GM23338 (cell line): Measurements from ENCODE around the gene ARHGEF39. TPM values are rescaled to one million over a fixed set of nuclear protein-coding genes. Genes with fewer than 3 reads are reported as not detected.

ENCODE experiments used
- ATAC-seq: fragments of 200-7000 bp; cut with Tn5 transposase; 3 replicates; pipeline ENCODE4 v1.9.1; 2020
- DNase-seq: peaks from one replicate; pipeline ENCODE4 v3.0.0-alpha.2; 2015; ENCODE audit warnings: low spot score
- H2AFZ ChIP-seq: fragments of 200-600 bp; sonication (generic); 2 replicates; pipeline ENCODE4 v1.8.0; 2016; ENCODE audit warnings: antibody characterized with exemption, mild to moderate bottlenecking, moderate library complexity
- H3F3A ChIP-seq: fragments of 200-600 bp; sonication (generic); replicated peaks from 2 replicates; pipeline ENCODE4 v1.8.0; 2017; ENCODE audit warnings: antibody characterized with exemption, mixed run types, low read depth
- H3K27ac ChIP-seq: fragments of 200-600 bp; sonication (generic); 2 replicates; pipeline ENCODE4 v1.6.1; 2016; ENCODE audit warnings: low read depth
- H3K27me3 ChIP-seq: fragments of 200-600 bp; sonication (generic); 2 replicates; pipeline ENCODE4 v1.8.0; 2016; ENCODE audit warnings: mild to moderate bottlenecking, mixed run types, moderate library complexity; ENCODE audit not compliant: insufficient read depth
- H3K36me3 ChIP-seq: fragments of 200-600 bp; sonication (generic); 2 replicates; pipeline ENCODE4 v1.8.0; 2016; ENCODE audit warnings: mild to moderate bottlenecking; ENCODE audit not compliant: insufficient read depth
- H3K4me1 ChIP-seq: fragments of 200-600 bp; sonication (generic); 2 replicates; pipeline ENCODE4 v1.8.0; 2016; ENCODE audit warnings: mild to moderate bottlenecking, moderate library complexity; ENCODE audit not compliant: insufficient read depth
- H3K4me2 ChIP-seq: fragments of 200-600 bp; sonication (generic); 2 replicates; pipeline ENCODE4 v1.7.1; 2017; ENCODE audit warnings: mixed run types
- H3K4me3 ChIP-seq: fragments of 200-600 bp; sonication (generic); 2 replicates; pipeline ENCODE4 v1.6.1; 2016; ENCODE audit warnings: mixed run types
- H3K79me2 ChIP-seq: fragments of 200-600 bp; sonication (generic); replicated peaks from 2 replicates; pipeline ENCODE4 v1.8.0; 2017; ENCODE audit warnings: mild to moderate bottlenecking; ENCODE audit not compliant: insufficient read depth
- H3K9me2 ChIP-seq: fragments of 200-600 bp; sonication (generic); 2 replicates; pipeline ENCODE4 v1.8.0; 2017; ENCODE audit not compliant: insufficient read depth
- H4K20me1 ChIP-seq: fragments of 200-600 bp; sonication (generic); replicated peaks from 2 replicates; pipeline ENCODE4 v1.8.0; 2017; ENCODE audit warnings: mild to moderate bottlenecking; ENCODE audit not compliant: insufficient read depth
- H3K27ac Mint-ChIP-seq: 2 replicates; pipeline ENCODE4 v1.8.0; 2020; ENCODE audit warnings: inconsistent platforms, mild to moderate bottlenecking, moderate library complexity, mixed read lengths
- H3K27me3 Mint-ChIP-seq: 3 replicates; pipeline ENCODE4 v1.8.0; 2022; ENCODE audit warnings: low read depth, mild to moderate bottlenecking, moderate library complexity, mixed read lengths, inconsistent platforms; ENCODE audit not compliant: insufficient read depth, poor library complexity
- H3K36me3 Mint-ChIP-seq: 3 replicates; pipeline ENCODE4 v1.8.0; 2021; ENCODE audit warnings: low read depth, mild to moderate bottlenecking, inconsistent platforms, moderate library complexity, mixed read lengths
- H3K4me1 Mint-ChIP-seq: 3 replicates; pipeline ENCODE4 v1.8.0; 2020; ENCODE audit warnings: mild to moderate bottlenecking, inconsistent platforms, mixed read lengths
- H3K4me3 Mint-ChIP-seq: 3 replicates; pipeline ENCODE4 v1.8.0; 2021; ENCODE audit warnings: moderate library complexity, mild to moderate bottlenecking, inconsistent platforms, mixed read lengths
- H3K9me3 Mint-ChIP-seq: 3 replicates; pipeline ENCODE4 v1.8.0; 2020; ENCODE audit warnings: moderate library complexity, mild to moderate bottlenecking, inconsistent platforms, mixed read lengths
- CREB1 ChIP-seq: fragments of 250-450 bp; sonication (Bioruptor Pico); IDR thresholded peaks from 2 replicates; pipeline ENCODE4 v1.5.0; 2020; ENCODE audit warnings: low read depth, mild to moderate bottlenecking, moderate library complexity
- CTCF ChIP-seq, 2 experiments: fragments of 200-600 bp in 1 of 2; sonication (generic) in 1 of 2; conservative IDR thresholded peaks; 2 replicates each; pipeline versions ENCODE4 v1.5.1 to v1.6.1; 2016 to 2017; ENCODE audit warnings: antibody characterized with exemption in 2 of 2, low read depth in 2 of 2, mild to moderate bottlenecking in 2 of 2, moderate library complexity in 1 of 2
- EZH2 ChIP-seq: fragments of 200-600 bp; sonication (generic); IDR thresholded peaks from one replicate; pipeline ENCODE4 v1.8.0; 2017; ENCODE audit warnings: antibody characterized with exemption, mild to moderate bottlenecking, low read depth; ENCODE audit not compliant: unreplicated experiment
- EZH2phosphoT487 ChIP-seq: fragments of 200-600 bp; sonication (generic); IDR thresholded peaks from one replicate; pipeline ENCODE4 v1.8.1; 2018; ENCODE audit warnings: antibody characterized with exemption; ENCODE audit not compliant: unreplicated experiment
- JUNB ChIP-seq: IDR thresholded peaks from one replicate; pipeline ENCODE4 v1.6.1; 2016; ENCODE audit warnings: antibody characterized with exemption; ENCODE audit not compliant: unreplicated experiment
- NANOG ChIP-seq: IDR thresholded peaks from 2 replicates; pipeline ENCODE4 v1.6.1; 2016; ENCODE audit warnings: antibody characterized with exemption, borderline replicate concordance
- POLR2AphosphoS5 ChIP-seq: IDR thresholded peaks from 2 replicates; pipeline ENCODE4 v1.6.1; 2016; ENCODE audit warnings: antibody characterized with exemption, low read depth
- STAT1 ChIP-seq: IDR thresholded peaks from one replicate; pipeline ENCODE4 v1.6.1; 2016; ENCODE audit warnings: antibody characterized with exemption; ENCODE audit not compliant: unreplicated experiment
- ZNF114 ChIP-seq: fragments of 250-450 bp; sonication (Bioruptor Pico); IDR thresholded peaks from 2 replicates; pipeline ENCODE4 v1.5.0; 2020; ENCODE audit warnings: mild to moderate bottlenecking, moderate library complexity
- ZNF331 ChIP-seq: fragments of 250-450 bp; sonication (Bioruptor Pico); IDR thresholded peaks from 2 replicates; pipeline ENCODE4 v1.5.0; 2020; ENCODE audit warnings: low read depth, mild to moderate bottlenecking, moderate library complexity
- ZNF462 ChIP-seq: fragments of 250-450 bp; sonication (Bioruptor Pico); IDR thresholded peaks from 2 replicates; pipeline ENCODE4 v1.5.0; 2020; ENCODE audit warnings: mild to moderate bottlenecking, moderate library complexity
- polyA plus RNA-seq: library from polyadenylated mRNA; unstranded; fragments of >200 nt; fragmentation: Nextera tagmentation; extraction: Ambion mirVana; gene quantifications from 2 replicates; pipeline ENCODE4 v1.2.1, GENCODE V29; 2016
- total RNA-seq: library from RNA; depleted of rRNA; stranded (reverse); fragments of >200 nt; shearing (Covaris generic); gene quantifications from 2 replicates; pipeline ENCODE4 v1.2.3, GENCODE V29; 2014
- TF ChIP-seq, protein P1 (sequence below): IDR thresholded peaks from 2 replicates; pipeline ENCODE4 v1.6.1; 2016; ENCODE audit warnings: antibody characterized with exemption
- TF ChIP-seq, protein P2 (sequence below): IDR thresholded peaks from one replicate; pipeline ENCODE4 v1.6.1; 2018; ENCODE audit warnings: antibody characterized with exemption; ENCODE audit not compliant: unreplicated experiment

Gene ARHGEF39
- total and polyA plus RNA-seq, 2 experiments from 2014 or later, result 16.8 to 31.0 TPM

DNA sequence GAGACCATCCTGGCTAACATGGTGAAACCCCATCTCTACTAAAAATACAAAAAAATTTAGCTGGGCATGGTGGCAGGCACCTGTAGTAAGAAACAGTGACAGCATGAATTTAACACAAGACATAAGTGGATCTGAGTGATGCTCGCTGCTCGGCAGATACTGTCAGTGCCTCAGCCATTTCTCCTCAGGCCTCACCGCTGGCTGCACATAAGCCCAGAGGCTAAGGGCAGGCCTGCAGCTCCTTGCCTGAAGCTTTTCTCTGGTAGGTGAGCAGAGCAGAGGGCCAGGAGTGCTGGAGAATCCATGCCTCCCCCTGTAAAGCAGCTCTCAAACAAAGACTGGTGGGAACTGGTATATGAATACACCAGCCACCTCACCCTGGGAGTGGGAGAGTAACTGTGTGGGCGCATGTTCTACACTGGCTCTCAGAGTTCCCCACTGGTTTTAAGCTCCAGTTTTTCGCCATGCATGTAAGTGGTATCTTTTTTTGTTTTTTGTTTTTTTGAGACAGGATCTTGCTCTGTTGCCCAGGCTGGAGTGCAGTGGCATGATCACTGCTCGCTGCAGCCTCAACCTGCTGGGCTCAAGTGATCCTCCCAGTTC lies 36.5 kb downstream of the ARHGEF39 start:
- Histone ChIP-seq H3K4me3 (no peak overlapping the region), H4K20me1 (no peaks in the 10 kb centered on the region), H3K79me2 (no peaks in the 10 kb centered on the region), H3K4me2 (no peak overlapping the region), H3F3A (0 out of 2 replicates have a peak, but pooled peaks cover 3% of the 10 kb centered on the region), H3K9me2 (0 out of 2 replicates have a peak, but pooled peaks cover 3% of the 10 kb centered on the region), H3K36me3 (no peaks in the 10 kb centered on the region), H3K27me3 (no peaks in the 10 kb centered on the region), H3K27ac (no peak overlapping the region), H2AFZ (no peak overlapping the region), H3K4me1 (no peaks in the 10 kb centered on the region)
- TF ChIP-seq NANOG (no peak), ZNF114 (no peak), JUNB (no peak), ZNF462 (CRISPR knock-in tag) (no peak), POLR2AphosphoS5 (no peak), EZH2phosphoT487 (no peak), ZNF331 (CRISPR knock-in tag) (no peak), EZH2 (no peak), CTCF (conservative IDR thresholded peaks at IDR 0.05; ENCODE audit: low read depth in 2 of 2) (no peak), STAT1 (no peak), CREB1 (CRISPR knock-in tag) (no peak)
- TF ChIP-seq, protein P1, sequence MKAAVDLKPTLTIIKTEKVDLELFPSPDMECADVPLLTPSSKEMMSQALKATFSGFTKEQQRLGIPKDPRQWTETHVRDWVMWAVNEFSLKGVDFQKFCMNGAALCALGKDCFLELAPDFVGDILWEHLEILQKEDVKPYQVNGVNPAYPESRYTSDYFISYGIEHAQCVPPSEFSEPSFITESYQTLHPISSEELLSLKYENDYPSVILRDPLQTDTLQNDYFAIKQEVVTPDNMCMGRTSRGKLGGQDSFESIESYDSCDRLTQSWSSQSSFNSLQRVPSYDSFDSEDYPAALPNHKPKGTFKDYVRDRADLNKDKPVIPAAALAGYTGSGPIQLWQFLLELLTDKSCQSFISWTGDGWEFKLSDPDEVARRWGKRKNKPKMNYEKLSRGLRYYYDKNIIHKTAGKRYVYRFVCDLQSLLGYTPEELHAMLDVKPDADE, result no peak
- TF ChIP-seq, protein P2, sequence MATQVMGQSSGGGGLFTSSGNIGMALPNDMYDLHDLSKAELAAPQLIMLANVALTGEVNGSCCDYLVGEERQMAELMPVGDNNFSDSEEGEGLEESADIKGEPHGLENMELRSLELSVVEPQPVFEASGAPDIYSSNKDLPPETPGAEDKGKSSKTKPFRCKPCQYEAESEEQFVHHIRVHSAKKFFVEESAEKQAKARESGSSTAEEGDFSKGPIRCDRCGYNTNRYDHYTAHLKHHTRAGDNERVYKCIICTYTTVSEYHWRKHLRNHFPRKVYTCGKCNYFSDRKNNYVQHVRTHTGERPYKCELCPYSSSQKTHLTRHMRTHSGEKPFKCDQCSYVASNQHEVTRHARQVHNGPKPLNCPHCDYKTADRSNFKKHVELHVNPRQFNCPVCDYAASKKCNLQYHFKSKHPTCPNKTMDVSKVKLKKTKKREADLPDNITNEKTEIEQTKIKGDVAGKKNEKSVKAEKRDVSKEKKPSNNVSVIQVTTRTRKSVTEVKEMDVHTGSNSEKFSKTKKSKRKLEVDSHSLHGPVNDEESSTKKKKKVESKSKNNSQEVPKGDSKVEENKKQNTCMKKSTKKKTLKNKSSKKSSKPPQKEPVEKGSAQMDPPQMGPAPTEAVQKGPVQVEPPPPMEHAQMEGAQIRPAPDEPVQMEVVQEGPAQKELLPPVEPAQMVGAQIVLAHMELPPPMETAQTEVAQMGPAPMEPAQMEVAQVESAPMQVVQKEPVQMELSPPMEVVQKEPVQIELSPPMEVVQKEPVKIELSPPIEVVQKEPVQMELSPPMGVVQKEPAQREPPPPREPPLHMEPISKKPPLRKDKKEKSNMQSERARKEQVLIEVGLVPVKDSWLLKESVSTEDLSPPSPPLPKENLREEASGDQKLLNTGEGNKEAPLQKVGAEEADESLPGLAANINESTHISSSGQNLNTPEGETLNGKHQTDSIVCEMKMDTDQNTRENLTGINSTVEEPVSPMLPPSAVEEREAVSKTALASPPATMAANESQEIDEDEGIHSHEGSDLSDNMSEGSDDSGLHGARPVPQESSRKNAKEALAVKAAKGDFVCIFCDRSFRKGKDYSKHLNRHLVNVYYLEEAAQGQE, result no peak
- H3K27ac Mint-ChIP-seq, result no peak overlapping the region
- H3K36me3 Mint-ChIP-seq, result no peaks in the 10 kb centered on the region
- H3K4me1 Mint-ChIP-seq, result no peaks in the 10 kb centered on the region
- H3K9me3 Mint-ChIP-seq, result no peaks in the 10 kb centered on the region
- no peak overlapping the region for H3K4me3 Mint-ChIP-seq
- DNase-seq (no peak), ATAC-seq (no peak)
- peaks cover 5% of the 10 kb centered on the region for H3K27me3 Mint-ChIP-seq
